HTR-8/SVneo (cell line): ENCODE measurements around the gene RAPGEF3.

Experiments used
- DNase-seq: peaks from one replicate; pipeline ENCODE4 v3.0.0; 2011; ENCODE audit warnings: low spot score, mixed read lengths; ENCODE audit not compliant: insufficient read length
- FAIRE-seq: peaks from 2 replicates; lab custom pipeline; 2011; peaks lifted over from hg19 to GRCh38; lab: Jason Lieb, UNC

RAPGEF3 gene

GRCh38 chr12:47763481-47764346 is 5.0 kb upstream of the RAPGEF3 start:
- no peak for FAIRE-seq
- no peak for DNase-seq

- DNase-seq (no peak), FAIRE-seq (no peak)
These were observed 4.3 kb upstream of the RAPGEF3 start for GRCh38 chr12:47762850-47763465.

GRCh38 chr12:47758584-47758833 is 171 bp downstream of the RAPGEF3 start:
- no peak for DNase-seq
- no peak for FAIRE-seq

GRCh38 chr12:47757840-47758583 is 668 bp downstream of the RAPGEF3 start:
- DNase-seq (no peak), FAIRE-seq (no peak)

GRCh38 chr12:47757364-47757839 is 1.3 kb downstream of the RAPGEF3 start:
- DNase-seq (no peak), FAIRE-seq (no peak)

GRCh38 chr12:47755655-47756562 is 2.8 kb downstream of the RAPGEF3 start:
- DNase-seq (no peak), FAIRE-seq (no peak)

- no peak for FAIRE-seq
- no peak for DNase-seq
These were observed 3.8 kb downstream of the RAPGEF3 start for GRCh38 chr12:47754881-47755280.

- FAIRE-seq (no peak), DNase-seq (no peak)
These were observed 4.6 kb downstream of the RAPGEF3 start for GRCh38 chr12:47754126-47754525.

GRCh38 chr12:47753021-47754001 is 5.4 kb downstream of the RAPGEF3 start:
- no peak for FAIRE-seq
- DNase-seq: no peak

GRCh38 chr12:47752552-47752951 is 6.1 kb downstream of the RAPGEF3 start:
- FAIRE-seq (no peak), DNase-seq (no peak)

GRCh38 chr12:47752121-47752520 is 6.6 kb downstream of the RAPGEF3 start:
- no peak for FAIRE-seq
- no peak for DNase-seq

GRCh38 chr12:47751561-47751960 is 7.1 kb downstream of the RAPGEF3 start:
- no peak for FAIRE-seq
- no peak for DNase-seq

GRCh38 chr12:47750916-47751470 is 7.7 kb downstream of the RAPGEF3 start:
- no peak for FAIRE-seq
- DNase-seq: no peak

- DNase-seq (no peak), FAIRE-seq (no peak)
These were observed 8.4 kb downstream of the RAPGEF3 start for GRCh38 chr12:47750229-47750798.

- no peak for DNase-seq
- no peak for FAIRE-seq
These were observed 9.8 kb downstream of the RAPGEF3 start for GRCh38 chr12:47748899-47749298.

GRCh38 chr12:47748507-47748828 is 10.2 kb downstream of the RAPGEF3 start:
- FAIRE-seq: no peak
- DNase-seq: no peak

- FAIRE-seq (no peak), DNase-seq (no peak)
These were observed 10.8 kb downstream of the RAPGEF3 start for GRCh38 chr12:47747596-47748506.

- DNase-seq (no peak), FAIRE-seq (no peak)
These were observed 11.6 kb downstream of the RAPGEF3 start for GRCh38 chr12:47747126-47747525.
